GM18907 (cell line): ENCODE measurements around the gene PTGFRN.

ENCODE experiments used
- ATAC-seq: cut with Tn5 transposase; IDR thresholded peaks from one replicate; pipeline ENCODE4 v1.9.1; 2021; ENCODE audit warnings: mild to moderate bottlenecking, moderate library complexity; ENCODE audit not compliant: unreplicated experiment

PTGFRN gene

DNA sequence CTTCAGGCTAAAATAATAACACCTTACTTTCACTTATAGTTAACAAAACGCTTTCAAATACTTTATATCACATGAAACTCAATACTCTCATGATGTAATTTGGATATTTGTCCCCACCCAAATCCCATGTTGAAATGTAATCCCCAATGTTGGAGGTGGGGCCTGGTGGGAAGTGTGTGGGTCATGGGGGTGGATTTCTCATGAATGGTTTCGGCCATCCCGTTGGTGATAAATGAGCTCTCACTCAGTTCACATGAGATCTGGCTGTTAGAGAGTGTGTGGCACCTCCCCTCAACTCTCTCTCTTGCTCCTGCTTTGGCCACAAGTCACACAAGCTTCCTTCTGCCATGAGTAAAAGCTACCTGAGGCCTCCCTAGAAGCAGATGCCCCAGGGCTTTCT is 22.5 kb upstream of the PTGFRN start:
- no peak for ATAC-seq

- no peak for ATAC-seq
Measured at GRCh38 chr1:116889380-116889779, 20.3 kb upstream of the PTGFRN start.

GRCh38 chr1:116891396-116892079 is 18.2 kb upstream of the PTGFRN start:
- no peak for ATAC-seq

GRCh38 chr1:116895073-116895472 is 14.6 kb upstream of the PTGFRN start:
- no peak for ATAC-seq

DNA sequence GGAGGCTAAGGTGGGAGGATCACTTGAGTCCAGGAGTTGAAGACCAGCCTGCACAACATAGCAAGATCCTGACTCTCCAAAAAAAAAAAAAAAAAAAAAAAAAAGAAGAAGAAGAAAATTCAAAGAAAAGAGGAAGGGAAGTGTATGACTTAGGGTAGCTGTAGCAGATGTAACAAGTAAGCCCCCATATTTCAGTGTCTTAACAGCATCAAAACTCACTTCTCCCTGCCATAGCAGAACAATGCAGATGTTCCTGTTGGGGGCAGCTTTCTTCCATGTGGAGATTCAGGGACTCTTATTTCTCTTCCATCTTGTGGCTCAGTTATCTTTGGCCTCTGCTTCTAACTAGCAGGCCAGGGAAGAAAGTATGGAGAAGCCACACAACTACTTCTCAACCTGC is 10.2 kb upstream of the PTGFRN start:
- ATAC-seq = no peak

DNA sequence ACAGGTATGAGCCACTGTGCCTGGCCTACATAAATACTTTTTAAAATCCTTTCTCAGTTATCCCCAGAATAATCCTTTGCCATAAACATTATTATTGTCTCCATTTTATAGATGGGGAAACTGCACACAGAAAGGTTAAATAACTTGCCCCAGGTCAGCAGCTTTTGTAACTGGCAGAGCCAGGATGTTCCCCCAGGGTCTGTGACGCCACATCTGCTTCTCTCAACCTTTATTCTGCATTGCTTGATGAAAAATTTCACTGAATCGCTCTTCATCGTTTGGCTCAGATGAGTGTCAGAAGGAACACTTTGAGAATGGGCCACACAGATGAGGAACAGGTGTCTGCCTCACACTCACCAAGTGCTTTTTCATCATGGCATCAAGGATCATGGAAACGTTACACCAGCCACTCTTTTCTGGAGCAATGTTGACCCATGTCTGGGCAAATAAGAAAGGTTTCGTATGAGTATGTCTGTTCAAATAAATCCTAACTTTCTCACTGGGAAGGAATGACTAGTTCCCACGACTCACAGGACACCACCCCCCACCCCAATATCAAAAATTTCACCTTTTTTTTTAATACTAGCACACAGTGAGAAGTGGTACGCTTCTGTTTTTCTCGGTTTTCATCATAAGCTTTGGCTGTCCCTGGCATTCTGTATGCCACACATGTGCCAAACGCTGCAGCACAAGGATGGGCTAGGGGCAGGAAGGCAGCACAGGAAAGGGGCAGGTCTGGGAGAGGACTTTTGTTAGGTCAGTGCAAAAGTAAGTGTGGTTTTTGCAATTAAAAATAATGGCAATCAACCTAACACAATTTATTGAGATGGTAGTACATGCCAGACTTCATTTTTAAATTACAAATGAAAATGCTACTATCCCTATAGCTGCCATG is 9.0 kb upstream of the PTGFRN start:
- ATAC-seq = no peak

DNA sequence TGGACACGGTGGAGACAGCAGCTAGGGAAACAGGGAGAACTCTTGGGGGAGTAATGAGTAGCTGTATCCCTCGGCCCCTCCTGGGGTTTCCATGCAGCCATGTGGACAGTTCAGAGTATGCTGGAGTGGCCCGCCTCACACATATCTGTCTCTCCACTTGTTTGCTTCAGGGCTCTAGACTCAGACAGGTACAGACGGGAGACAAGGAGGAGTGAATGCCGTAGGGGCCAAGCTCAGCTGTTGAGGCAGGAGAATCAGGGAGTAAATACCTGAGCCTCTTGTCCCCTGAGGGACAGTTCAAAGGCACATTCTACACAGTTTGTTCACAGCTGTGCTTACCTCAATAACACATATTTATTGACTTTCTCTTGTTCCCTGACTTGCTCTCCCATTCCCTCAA is 7.7 kb upstream of the PTGFRN start:
- ATAC-seq = no peak

DNA sequence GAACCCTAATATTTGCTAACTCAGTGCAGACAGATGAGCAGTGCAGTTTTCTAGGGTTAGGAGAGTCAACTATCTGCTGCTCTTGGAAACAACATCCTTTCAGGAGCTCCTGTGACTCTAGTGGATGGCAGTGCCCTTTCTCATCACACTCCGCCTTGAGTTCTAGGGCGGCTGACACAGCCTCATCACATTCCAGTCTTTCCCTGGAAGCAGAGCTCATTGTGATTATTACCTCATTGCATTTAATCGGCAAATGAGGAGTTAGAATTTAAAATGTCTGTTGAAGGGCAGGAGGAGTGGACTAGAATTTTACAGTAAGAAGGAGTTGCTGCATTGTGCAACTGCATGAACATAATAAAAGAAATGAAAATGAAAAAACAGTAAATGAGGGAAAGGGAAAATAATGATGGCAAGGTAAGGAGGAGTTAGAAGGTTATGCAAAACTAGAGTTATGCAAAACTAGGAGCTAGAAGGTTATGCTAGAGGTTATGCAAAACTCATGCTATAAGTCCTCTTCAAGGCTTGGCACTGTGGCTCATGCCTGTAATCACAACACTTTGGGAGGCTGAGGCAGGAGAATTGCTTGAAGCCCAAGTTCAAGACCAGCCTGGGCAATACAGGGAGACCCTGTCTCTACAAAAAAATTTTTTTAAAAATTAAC is 6.9 kb upstream of the PTGFRN start:
- ATAC-seq = no peak

DNA sequence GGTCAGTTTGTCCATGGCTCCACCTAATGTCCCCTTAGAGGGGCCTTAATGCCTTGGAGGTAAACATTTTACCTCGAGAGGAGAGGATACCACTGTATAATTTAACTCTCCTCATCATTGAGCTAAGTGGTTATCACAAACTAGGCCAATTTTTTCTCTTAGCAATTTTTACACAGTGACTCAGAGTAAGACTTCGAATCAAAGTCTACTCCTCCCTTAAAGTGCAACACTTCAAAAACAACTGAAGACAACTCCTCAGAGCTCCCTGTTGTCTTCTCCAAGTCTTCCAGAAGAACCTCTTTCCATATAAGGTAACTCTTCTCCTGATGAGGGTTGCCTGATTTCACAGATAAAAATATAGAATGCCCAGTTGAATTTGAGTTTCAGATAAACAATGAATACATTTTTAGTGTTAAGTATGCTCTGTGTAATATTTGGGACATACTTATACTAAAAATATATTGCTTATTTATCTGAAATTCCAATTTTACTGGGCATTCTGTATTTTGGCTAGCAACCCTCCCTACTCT is 4.9 kb upstream of the PTGFRN start:
- ATAC-seq = no peak

DNA sequence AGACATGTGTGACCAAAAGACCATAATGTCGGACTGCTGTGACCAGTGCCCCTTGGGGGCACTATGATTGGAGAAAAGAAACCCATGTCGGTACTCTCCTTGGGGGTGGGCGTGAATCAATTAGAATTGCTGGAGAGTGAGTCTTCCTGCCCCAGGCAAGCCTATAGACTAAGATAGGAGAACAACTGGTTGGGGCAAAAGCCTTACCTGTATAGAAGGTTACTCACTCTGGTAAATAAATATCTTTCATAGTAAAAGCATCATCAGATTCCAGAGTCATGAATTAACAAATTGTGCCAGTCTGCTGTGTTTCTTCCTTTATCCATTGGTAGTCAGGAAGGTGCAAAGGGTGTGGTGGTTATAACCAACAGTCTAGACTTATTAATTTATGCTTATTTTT is 2.9 kb upstream of the PTGFRN start:
- ATAC-seq = no peak

DNA sequence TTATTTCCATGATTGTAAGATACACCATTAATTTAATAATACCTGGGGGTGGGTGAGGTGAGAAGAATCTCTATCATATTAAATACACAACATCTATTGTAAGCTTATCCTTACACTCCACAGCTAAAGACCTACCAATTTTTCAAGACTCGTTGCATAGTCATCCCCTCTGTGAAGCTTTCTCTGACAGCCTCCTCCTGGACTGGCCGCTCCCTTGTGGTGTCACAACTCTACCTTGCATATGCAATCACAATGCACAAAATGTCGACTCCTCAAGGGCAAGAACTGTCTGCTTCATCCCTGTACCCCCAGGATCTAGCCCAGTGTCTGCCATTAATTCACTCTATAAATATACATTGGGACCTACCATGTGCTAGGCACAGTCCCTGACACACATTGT is 2.4 kb upstream of the PTGFRN start:
- no peak for ATAC-seq

- no peak for ATAC-seq
Measured at GRCh38 chr1:116908266-116908665, 1.4 kb upstream of the PTGFRN start.

DNA sequence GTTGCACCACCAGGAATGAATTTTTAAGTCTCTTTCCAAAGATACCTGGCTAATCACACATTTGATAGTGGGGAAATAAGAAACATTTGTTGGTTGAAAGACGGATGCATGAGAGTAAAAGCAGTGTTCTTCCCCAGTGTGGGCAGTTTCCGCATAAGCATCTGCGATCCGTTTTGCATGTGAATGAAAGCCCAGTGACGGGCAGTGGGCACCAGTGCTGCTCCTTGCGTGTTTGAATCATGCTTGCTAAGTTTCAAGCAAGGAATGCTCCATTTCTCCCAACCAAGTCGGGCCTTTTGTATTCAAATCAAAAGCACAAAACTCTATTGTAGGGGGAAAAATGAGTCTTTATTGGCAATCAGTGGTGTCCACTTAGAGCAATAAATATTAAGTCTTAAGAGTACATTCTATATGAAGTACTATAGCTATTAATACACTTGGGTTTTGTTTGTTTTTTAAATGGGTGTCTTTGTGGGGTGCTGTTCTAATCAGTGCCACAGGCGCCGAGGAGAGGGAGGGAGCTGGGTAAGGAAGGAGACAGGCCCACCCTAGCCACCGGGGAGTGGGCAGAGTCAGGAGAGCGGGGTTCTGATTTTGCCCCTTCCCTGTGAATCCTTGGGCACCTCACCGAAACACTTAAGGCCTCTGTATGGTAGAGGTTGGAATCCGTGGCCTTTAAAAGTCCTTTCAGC is 750 bp upstream of the PTGFRN start:
- ATAC-seq = no peak

DNA sequence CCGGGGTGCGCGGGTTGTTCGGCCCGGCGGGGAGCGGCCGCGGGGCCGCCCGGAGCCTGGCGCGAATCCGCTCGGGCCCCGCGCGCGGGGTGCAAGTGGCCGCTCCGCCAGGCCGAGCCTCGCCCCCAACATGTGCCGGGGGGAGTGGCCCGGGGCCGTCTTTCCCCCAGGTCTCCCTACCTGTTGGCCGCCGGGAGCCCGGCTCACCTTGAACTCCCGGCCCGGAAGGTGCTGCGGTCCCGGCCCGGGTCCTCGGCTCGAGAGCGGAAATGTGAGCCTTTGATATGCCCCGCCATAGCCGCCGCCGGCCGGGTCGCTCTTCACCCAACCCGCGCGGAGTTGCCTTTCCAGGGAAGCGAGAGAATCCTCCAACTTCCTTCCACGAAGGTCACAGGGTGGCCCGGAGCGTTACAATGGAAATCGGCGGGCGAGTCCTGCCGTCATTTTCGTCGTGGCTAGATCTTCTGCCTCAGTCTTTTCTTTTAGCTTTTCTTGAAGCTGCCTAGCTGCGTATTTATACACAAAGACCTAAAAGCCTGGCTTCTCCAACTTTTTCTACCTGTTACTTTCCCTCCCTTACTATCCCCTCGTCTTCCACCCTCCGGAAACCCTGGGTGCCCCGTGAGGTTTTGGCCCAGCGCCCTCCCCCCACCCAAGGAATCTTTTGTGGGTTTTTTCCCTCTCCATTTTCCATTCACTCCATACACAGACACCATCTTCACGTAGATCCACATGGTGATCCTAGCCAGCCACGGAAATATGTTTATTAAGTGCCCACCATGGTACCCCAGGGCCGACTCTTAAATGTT is 867 bp downstream of the PTGFRN start:
- no peak for ATAC-seq

DNA sequence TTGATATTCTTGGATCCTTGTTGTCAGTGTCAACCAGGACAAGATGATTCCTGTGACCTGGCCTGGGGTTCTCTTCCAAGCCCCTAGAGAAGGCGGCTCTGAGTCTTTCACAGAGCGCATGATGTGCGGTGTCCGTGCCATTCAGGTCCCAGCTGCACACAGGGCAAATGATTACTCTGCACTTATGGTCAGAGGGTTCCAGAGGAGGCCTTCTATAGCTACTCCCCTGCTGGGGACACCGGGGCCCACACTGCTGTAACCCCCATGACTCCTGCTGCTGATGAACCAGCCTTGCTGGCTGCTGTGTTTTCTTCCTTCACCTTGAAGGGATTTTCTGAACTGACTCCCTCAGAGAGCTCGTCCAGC is 1.5 kb downstream of the PTGFRN start:
- ATAC-seq = no peak

GRCh38 chr1:116911779-116912469 is 2.2 kb downstream of the PTGFRN start:
- no peak for ATAC-seq

GRCh38 chr1:116912846-116913245 is 3.1 kb downstream of the PTGFRN start:
- ATAC-seq = no peak

GRCh38 chr1:116913941-116914340 is 4.2 kb downstream of the PTGFRN start:
- ATAC-seq = no peak

DNA sequence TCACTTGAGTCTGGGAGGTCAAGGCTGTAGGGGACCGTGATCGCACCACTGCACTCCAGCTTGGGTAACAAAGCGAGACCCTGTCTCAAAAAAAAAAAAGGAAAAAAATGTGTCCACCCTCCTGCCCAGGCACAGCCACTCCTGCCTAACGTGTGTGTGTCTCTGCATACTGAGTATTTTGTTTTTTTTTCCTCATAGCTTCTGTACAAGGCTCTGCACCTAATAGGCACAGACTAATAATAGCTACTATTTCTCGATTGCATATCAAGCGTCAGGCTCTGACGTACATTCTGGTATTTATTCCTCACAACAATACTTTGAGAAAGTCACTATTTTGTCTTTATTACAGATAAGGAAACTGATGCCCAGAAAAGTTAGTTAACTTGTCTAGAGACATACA is 5.0 kb downstream of the PTGFRN start:
- ATAC-seq = no peak
